Prostate gland (tissue), 2 donors: ENCODE results near the gene DOCK4.

Experiments
- CTCF ChIP-seq, 4 experiments: fragments of 200-600 bp in 2 of 4; fragments of 450-650 bp in 2 of 4; sonication (generic) in 2 of 4; IDR thresholded peaks; 1 replicate in 3 of 4; 2 replicates in 1 of 4; pipeline ENCODE4 v1.5.1; 2016 to 2019; ENCODE audit warnings: antibody characterized with exemption in 4 of 4, mild to moderate bottlenecking in 2 of 4, moderate library complexity in 2 of 4
- POLR2AphosphoS5 ChIP-seq: sonication (generic); formaldehyde crosslinking; IDR thresholded peaks from one replicate; pipeline ENCODE4 v1.6.1; 2017; ENCODE audit warnings: antibody characterized with exemption

GRCh38 chr7:111872450-111873325, 333.5 kb downstream of the DOCK4 start:
- TF ChIP-seq CTCF (IDR thresholded peaks at IDR 0.05) = no peak
- no peak for TF ChIP-seq POLR2AphosphoS5
